ENCODE measurements around the gene TBC1D3I.
"Not testable (repeated sequence)": the region's sequence is repeated elsewhere in the genome, so short reads cannot be mapped to it uniquely, and the experiment has no call there.

TBC1D3I gene

DNA sequence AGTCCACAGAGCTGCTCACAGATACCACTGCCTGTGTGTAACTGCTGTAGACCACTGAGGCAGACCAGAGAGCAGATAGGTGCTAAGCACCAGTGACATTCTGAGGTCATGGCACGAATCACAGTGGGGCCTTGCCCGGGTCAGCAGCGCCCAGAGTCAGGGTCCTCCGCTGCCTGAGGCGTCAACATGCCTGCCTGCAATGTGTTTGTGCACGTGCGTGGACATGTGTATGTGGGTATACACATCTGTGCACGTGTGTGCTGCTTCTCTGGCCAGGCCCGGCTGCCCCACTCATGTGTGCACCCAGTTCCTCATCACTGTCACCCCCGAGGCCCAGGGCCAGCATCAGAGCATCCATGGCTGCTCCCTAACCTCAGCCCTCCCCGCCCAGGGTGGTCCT lies at the start of gene TBC1D3I:
TSS of gene TBC1D3I (minus strand) at position 101 of the 400 bp plus-strand sequence. CDS start 1,585 bp downstream, outside the sequence.
- DNase-seq (ENCODE audit: low read depth) = not testable (repeated sequence)

GRCh38 chr17:36295161-36295560 lies 30.8 kb upstream of the TBC1D3I start:
- not testable (repeated sequence) for DNase-seq (ENCODE audit: low read depth)

GRCh38 chr17:36289965-36290612 lies 25.7 kb upstream of the TBC1D3I start:
- DNase-seq (ENCODE audit: low read depth) = not testable (repeated sequence)

DNA sequence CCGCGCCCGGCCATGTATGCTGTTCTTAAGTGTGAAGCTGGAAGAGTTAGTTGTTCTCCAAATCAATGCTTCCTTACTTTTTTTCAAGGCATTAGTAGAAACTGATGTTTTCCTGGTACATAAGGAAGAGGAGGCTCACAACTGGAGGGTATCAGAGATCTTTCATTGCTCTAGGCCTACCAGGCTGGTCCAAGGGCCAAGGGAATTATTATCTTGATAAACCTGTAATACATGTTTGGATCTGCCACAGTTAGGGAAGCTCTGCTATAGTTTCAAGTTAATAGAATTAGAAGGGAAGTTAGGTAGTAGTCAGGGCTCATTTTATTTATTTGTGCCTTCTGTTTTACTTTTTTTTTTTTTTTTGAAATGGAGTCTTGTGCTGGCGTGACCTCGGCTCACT lies 19.8 kb upstream of the TBC1D3I start:
- DNase-seq (ENCODE audit: low read depth) = not testable (repeated sequence)

- not testable (repeated sequence) for DNase-seq (ENCODE audit: low read depth)
These were observed 18.9 kb upstream of the TBC1D3I start for GRCh38 chr17:36283256-36283655.

- not testable (repeated sequence) for DNase-seq (ENCODE audit: low read depth)
These were observed 22.3 kb downstream of the TBC1D3I start for GRCh38 chr17:36242046-36242445.

GRCh38 chr17:36229644-36230043 lies 34.7 kb downstream of the TBC1D3I start:
- DNase-seq (ENCODE audit: low read depth) = not testable (repeated sequence)

- DNase-seq (ENCODE audit: low read depth) = not testable (repeated sequence)
These were observed 41.4 kb downstream of the TBC1D3I start for GRCh38 chr17:36222967-36223366.

GRCh38 chr17:36221581-36222100 lies 42.7 kb downstream of the TBC1D3I start:
- not testable (repeated sequence) for DNase-seq (ENCODE audit: low read depth)

DNA sequence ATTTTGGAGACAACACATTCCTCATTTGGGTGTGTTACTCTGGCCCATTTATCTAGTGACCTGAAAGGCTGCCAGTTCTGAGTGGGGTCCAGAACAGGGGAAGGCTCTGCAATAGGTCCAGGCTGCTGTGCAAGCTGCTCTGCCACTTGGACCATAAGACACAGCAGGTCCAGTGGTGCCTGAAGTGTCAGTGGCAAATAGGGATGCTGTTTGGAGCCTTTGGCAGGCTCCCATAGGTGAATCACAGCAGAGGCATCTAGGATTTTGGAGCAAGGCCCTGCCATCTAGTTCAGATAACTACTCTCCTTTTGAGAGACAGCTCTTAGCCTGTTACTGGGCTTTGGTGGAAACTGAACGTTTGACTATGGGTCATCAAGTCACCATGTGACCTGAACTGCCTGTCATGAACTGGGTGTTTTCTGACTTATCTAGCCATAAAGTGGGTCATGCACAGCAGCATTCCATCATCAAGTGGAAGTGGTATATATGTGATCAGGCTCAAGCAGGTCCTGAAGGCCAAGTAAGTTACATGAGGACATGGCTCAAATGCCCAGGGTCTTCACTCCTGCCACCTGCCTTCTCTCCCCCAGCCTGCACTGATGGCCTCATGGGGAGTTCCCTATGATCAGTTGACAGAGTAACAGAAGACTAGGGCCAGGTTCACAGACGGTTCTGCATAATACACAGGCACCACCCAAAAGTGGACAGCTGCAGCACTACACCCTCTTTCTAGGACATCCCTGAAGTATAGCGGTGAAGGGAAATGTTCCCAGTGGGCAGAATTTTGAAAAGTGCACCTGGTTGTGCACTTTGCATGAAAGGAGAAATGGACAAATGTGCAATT lies 43.4 kb downstream of the TBC1D3I start:
- DNase-seq (ENCODE audit: low read depth) = not testable (repeated sequence)

DNA sequence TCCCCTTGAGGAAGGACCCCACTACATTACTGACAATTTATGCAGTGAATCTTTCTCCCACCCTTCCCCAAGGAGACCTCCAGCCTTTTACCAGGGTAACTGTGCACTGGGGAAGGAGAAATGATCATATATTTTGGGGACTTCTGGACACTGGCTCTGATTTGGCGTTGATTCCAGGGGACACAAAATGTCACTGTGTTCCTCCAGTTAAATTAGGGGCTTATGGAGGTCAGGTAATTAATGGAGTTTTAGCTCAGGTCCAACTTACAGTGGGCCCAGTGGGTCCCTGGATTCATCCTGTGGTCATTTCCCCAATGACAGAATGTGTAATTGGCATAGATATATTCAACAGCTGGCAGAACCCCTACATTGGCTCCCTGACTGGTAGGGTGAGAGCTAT lies 44.8 kb downstream of the TBC1D3I start:
- not testable (repeated sequence) for DNase-seq (ENCODE audit: low read depth)

DNA sequence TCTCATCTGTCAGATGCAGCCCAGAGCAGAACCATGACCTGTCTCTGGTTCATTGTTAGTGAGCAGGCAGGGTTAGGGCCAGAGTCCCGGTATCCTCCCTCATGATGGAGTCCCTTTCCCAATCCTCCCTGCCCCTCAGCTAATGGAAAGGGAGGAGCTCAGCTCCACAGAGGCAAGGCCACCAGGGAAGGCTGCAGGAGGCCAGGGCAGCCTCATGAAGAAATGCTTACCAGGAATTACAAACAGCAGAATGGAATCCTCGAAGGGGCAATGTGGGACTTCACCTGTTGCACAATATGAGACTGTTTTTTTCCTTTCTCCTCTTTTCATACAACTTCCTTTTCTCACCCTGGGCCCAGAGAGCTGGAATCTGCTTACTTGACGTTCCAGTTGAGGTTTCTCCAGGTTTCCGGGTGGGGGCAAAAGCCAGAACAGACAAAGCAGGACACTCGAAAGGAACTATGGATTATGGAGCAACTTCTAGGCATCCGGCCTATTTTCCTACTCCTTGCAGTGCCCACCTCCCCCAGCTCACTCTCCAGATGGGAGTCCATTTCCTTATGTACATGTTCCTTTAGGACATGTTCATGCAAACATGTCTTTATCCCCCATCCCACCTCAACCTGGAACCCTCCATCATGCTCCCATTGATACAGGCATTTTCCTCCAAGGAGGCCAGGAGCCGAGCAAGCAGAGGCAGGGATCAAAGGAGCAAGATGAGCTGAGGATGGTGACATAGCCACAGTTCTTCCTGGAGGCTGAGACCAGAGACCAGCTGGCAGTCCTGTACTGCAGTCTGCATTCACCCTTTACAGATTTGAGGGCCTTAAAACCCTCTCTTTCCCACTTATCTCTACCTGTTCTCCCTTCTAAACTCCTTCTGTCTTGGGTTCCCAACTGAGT lies 48.7 kb downstream of the TBC1D3I start:
- not testable (repeated sequence) for DNase-seq (ENCODE audit: low read depth)

DNA sequence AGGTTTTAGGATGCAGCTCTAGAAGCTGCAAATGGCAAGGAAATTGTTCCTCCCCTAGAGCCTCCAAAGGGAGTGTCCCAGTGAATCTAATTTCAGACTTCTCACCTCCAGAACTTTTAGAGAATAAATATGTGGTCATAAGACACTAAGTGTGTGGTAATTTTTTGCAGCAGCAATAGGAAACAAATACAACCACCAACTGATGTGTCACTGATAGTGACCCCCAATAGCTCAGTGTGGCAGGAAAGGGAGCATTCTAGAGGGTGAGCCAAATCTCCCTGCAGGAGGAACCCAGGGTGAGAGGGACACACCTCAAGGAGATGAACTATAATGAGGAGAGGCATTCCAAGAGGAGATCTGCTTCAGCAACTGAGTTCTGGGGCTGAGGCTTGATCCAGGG lies 49.5 kb downstream of the TBC1D3I start:
- DNase-seq (ENCODE audit: low read depth) = no peak

GRCh38 chr17:36213695-36214094 lies 50.7 kb downstream of the TBC1D3I start:
- DNase-seq (ENCODE audit: low read depth) = no peak

DNA sequence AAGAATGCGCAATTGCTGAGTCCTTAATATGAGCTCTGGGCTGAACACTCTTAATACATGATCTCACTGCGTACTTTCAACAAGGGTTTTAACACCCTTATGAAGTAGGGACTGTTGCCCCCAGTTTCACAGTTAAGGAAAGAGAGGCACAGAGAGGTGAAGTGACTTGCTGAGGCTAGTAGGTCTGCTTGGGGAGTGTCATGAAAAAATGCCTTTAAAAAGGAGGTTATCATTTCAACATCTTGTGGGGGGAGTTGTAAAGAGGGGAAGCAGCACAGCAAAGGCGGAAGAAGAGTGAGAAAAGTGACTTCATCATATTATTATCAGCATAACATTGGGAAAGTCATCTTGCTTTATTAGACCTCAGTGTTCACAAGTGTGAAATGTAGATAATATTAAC lies 51.4 kb downstream of the TBC1D3I start:
- no peak for DNase-seq (ENCODE audit: low read depth)

DNA sequence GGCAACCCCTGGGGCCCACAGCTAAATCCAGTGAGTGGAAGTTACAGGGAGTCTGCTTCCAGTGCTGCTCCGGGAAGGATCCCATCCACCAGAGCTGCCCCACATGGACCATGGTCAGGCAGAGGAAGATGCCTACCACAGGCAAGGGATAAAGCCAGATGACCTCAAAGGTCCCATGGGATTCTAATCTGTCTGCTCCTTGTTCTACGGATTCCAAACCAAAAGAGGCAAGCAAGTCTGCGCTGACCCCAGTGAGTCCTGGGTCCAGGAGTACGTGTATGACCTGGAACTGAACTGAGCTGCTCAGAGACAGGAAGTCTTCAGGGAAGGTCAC lies 52.1 kb downstream of the TBC1D3I start:
- no peak for DNase-seq (ENCODE audit: low read depth)

DNA sequence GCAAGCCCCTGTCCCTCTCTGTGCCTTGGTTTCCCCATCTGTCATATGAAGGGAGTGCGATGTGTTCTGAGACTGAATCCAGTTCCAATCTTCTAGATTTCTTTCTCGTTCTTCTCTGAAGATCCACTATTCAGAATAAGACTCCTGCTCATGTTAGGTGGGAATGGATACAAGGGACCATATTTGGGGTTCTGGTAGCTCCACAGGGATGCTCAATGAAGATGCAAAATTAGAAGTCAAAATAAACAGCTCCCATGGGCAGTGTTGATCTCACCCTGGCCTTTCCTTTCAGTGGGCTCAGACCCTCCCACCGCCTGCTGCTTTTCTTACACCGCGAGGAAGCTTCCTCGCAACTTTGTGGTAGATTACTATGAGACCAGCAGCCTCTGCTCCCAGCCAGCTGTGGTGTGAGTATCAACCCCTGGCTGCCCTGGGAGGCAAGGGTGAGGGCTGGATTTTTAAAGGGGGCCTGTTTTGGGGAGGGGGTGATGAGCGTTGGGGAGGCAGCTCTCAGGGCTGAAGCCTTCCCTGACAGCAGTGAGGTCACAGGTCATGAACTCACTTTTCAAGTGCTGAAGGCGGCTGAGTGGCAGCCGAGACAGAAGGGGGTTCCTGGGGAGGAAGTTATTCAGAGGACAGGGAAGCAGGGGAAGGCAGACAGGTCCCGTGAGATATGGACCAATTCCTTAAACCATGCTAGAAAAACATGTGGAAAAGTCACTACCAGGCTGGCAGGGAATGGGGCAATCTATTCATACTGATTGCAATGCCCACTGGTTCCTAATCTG lies 52.7 kb downstream of the TBC1D3I start:
- not testable (repeated sequence) for DNase-seq (ENCODE audit: low read depth)

DNA sequence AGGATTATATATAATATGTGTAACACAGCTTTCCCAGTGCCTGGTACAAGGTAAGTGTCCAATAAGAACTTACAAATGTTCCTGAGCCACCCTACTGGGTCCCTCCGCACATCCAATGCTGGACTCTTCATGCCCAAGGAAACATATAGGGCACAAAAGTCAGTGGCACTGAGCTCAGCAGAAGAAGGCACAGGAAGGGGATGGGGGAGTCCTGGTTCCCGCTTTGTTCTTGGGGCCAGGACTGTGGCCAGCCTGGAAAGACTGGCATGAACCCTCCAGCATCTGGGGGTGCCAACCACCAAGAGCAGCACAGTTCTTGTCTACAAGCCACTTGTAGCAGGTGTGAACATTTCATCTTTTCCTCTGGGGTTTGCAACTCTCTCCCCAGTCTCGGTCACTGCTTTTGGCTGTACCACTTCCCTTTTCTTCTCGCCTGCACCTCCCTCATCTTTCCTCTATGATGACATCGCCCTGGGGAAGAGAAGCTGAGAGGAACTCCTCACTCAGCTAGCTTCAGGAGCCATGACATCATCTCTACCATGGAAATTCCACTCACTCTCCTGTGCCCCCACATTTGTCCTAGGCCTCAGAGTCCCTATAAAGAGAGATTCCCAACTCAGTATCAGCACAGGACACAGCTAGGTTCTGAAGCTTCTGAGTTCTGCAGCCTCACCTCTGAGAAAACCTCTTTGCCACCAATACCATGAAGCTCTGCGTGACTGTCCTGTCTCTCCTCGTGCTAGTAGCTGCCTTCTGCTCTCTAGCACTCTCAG lies 53.7 kb downstream of the TBC1D3I start, which contains the start of gene CCL4L2:
TSS of gene CCL4L2 (plus strand) at position 625 of the 773 bp plus-strand sequence.
- DNase-seq (ENCODE audit: low read depth) = not testable (repeated sequence)

DNA sequence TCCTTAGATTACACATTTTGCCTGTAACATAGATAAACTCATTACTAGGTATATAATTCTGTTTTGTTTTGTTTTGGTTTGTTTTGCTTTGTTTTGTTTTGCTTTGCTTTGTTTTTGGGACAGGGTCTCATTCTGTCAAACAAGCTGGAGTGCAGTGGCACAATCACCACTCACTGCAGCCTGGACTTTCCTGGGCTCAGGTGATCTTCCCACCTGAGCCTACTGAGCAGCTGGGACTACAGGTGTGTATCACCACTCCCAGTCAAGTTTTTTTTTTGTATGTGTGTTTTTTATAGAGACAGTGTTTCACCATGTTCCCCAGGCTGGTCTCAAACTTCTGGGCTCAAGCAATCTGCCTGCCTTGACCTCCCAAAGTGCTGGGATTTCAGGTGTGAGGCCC lies 54.8 kb downstream of the TBC1D3I start:
- no peak for DNase-seq (ENCODE audit: low read depth)

DNA sequence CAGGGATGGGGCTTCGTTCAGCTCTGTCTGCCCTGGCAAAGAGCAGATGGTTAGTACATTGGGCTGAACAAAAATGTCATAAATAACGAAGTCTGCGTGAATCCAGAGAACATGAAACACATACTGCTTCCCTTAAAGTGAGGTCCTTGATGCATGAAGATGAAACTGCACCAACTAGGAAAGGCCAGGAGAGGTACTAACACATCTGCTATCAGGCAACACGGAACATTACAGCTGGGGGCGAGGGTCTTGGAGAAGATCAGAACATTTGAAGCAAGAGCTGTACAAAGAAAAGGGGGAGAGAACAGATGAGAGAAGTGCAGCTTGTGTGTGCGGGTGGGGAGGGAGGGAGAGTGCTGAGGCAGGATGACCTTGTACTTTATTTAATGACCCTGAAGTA lies 57.0 kb downstream of the TBC1D3I start:
- not testable (repeated sequence) for DNase-seq (ENCODE audit: low read depth)
